HG02642 (cell line): ENCODE measurements around the gene PUS3.
A peak's percentile ranks its signal among the peaks of the same experiment; 100 is the strongest.

Experiments used
- ATAC-seq: cut with Tn5 transposase; IDR thresholded peaks from one replicate; pipeline ENCODE4 v1.9.1; 2021; ENCODE audit warnings: mild to moderate bottlenecking; ENCODE audit not compliant: unreplicated experiment, poor library complexity

The PUS3 gene

DNA sequence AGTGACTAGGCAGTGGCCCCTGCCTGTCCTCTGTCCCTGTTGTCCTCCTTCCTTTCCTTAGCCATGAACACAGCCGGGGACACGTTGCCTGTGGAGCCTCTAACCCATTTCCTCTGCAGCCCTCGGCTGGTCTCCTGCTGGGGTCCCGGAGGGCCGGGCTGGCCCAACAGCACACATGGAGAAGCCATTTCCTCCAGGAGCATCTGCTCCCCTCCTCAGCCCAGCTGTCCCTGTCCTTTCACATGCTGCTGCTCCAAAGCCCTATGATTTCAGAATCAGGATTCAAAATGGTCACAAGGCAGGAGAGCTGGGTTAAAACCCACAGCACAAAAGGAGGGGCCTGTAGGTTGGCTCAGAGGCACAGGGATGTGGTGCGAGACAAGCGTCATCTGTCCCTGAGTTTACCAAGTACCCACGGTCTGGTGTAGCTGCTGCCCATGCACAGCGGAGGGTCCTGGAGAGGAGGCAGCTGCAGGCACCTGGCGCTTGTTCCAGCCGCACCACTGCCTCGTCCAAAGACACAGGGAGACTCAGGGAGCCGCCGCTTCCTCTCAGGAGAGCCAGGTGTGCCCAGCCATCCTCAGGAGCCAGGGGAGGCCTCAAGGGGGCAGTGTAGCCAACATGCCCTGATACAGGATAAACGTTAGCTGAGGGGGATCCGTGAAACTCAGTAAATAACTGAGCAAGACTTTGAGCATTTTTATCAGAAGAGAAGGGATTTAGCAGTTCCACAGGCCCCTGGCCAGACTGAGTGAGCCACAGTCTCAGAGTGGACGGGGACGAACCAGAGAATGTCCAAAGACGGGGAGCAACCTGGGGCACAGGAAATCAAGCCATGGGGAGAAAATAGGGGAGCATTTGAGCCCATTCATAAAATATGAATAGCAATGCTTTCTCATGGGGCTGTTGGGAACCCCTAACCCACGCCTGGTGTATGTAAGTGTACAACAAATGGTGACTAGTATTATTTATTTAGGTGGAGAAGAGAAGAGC lies 38.9 kb upstream of the PUS3 start:
- no peak for ATAC-seq

DNA sequence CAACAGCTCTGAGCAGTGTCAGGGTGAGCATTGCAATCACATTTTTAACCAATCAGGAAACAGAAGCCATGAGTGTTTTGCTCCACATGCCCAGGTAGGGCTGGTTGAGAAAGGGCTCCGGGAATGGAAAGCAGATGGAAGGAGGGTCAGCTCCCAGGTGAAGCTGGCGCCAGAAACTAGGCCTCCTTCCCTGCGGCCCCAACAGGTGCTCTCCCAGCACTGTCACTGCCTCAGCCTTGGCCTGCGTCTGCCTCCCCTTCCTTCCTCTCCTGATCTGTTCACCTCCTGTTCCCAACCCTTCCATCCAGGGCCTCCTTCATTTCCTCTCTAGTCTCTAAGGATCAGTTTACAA lies 38.2 kb upstream of the PUS3 start:
- ATAC-seq: no peak

DNA sequence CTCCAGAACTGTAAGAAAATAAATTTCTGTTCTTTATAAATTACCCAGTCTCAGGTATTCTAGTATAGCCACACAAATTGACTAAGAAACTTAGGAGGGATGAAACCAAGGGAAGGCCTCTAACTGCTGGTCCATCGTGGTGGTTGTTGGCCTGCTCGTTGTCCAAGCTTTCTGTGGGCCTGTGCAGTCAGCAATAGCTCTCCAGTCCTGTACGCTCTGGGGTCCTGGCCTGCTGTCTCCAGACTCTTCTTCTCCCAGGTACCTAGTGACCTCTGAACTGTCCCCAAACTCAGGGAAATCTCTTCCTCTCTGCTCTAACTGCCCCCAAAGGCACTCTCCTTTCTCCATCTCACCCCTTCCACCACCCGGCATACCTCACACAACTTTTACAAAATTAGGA lies 37.1 kb upstream of the PUS3 start:
- ATAC-seq: no peak

DNA sequence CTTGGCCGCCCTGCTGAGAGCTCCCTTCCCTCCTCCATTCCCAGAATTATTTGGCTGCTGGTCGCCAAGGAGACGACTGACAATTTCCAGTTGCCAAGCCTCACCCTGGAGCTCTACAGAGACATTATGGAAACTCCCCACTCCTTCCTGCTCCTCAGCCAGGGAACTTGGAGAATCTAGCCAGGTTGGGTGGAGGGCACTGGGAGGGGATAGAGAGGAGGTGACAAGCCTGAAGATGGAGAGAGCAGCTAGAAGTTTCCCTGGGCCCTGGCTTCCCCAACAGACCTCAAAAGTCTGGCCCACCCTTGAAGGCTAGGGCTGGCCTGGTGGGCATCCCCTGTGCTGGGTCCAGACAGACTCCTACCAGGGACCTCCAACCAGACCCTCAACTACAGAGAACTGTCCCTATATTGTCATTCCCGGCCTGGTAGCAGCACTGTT lies 36.1 kb upstream of the PUS3 start:
- no peak for ATAC-seq

GRCh38 chr11:125938418-125938817 lies 35.4 kb upstream of the PUS3 start:
- ATAC-seq: no peak

DNA sequence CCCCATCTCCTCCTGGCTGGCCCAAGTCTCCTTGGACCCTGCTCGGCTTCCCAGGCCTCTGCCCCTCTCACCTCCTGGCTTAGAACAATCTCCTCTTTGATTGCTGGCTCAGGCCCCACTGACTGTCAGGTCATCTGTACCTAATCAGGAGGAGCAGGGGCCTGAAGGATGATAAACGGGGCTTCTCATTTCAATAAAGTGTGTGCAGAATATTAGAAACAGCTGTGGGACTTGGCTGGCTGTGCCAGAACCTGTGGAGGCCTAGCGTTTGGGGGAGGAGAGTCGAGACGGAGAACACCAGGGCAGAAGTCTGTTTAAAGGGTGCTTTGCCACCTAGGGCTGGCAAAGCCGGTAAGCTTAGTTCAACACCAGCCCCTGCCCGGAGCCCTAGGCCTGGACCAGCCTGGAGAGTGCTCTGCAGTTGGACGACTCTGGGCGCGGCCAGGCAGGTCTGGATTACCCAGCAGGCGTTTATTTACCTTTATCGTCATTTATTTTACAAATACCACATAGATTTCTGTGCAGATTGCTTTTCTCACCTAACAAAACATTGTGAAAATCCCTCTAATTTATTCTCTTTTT lies 32.7 kb upstream of the PUS3 start:
- ATAC-seq: no peak

- no peak for ATAC-seq
These were observed 32.0 kb upstream of the PUS3 start for GRCh38 chr11:125935056-125935455.

DNA sequence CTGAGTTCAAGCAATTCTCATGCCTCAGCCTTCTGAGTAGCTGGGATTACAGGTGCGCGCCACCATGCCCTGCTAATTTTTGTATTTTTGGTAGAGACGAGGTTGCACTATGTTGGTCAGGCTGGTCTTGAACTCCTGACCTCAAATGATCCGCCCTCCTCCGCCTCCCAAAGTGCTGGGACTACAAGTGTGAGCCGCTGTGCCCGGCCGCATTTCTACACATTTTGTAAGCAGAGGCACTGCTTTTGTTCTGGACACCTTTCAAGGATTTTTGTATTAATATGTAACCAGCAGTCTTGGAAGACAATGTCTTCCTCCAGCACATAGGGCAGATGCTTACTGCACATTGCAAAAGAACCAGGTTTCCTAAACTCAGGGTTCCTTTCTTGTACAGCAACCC lies 31.5 kb upstream of the PUS3 start:
- no peak for ATAC-seq

DNA sequence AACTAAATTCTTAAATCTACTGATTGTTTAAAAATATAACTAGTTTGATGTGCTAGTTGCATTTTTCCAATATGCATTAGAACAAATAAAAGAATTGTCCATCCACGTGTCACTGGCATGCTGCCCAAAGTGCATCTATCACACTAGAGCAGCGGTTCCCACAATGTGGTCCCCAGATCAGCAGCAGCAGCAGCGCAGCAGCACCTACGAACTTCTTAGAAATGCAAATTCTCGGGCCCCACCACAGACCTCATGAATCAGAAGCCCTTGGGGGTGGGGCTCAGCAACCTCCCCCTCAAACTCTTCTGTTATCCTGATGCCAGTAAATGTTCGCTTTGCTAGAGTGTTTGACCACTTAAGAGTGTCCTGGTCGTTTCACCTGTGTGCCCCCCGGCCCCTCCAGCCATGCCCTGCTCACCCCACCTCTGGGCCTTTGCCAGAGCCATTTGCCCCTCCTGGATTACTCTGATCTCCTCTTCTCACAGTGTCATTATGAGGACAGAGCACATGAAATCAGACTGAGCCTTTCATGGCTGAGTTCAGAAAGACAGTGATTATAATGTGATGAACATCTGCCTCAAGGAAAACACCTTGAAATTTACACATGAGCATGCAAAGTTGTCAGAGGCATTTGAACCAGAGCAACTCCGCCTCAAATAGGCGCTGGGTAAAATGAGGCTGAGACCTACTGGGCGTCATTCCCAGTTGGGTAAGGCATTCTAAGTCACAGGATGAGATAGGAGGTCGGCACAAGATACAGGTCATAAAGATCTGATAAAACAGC lies 30.2 kb upstream of the PUS3 start:
- no peak for ATAC-seq

- no peak for ATAC-seq
These were observed 29.3 kb upstream of the PUS3 start for GRCh38 chr11:125932301-125932700.

- no peak for ATAC-seq
These were observed 28.7 kb upstream of the PUS3 start for GRCh38 chr11:125931668-125932067.

DNA sequence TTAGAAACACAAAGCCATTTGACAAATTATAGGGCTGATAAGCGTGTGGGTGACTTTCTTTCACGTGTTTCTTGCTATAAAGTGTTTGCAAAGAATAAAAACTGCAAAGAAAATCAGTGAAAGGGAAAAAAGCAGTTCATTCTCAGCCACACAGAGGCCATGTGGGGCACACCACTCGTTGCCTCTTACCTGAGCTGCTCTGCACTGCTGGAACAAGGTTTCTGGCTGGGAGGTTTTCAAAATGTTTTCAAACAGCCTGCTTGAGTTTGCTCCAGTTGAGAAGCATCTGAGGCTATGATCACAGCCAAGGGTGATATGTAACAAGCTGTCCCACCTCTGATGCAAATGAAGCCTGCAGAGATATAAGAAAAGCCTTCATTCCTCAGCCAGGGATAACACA lies 28.1 kb upstream of the PUS3 start:
- no peak for ATAC-seq

GRCh38 chr11:125930076-125930450 lies 27.1 kb upstream of the PUS3 start:
- ATAC-seq: no peak

GRCh38 chr11:125929445-125930075 lies 26.6 kb upstream of the PUS3 start:
- ATAC-seq: no peak

GRCh38 chr11:125926682-125927081 lies 23.7 kb upstream of the PUS3 start:
- ATAC-seq: no peak

DNA sequence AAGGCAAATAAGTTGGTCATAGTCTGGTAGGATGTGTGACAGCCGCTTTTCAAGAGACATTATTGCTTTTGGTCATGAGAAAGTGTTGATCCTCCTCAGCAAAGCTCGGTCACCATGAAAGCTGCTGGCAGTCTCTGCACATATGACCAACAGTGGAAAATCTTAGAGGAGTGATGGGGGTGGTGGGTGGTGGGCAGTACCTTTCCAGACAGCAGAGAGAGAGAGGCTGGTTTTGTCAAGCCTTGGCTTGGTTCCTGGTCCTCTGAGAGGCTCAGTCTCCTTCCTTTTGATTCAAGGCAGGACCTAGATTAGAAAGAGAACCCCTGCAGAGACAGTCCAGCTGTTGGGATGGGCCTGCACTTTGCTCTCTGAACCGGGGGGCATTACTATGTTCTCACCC lies 22.8 kb upstream of the PUS3 start:
- ATAC-seq: no peak

- no peak for ATAC-seq
These were observed 22.3 kb upstream of the PUS3 start for GRCh38 chr11:125925247-125925740.

DNA sequence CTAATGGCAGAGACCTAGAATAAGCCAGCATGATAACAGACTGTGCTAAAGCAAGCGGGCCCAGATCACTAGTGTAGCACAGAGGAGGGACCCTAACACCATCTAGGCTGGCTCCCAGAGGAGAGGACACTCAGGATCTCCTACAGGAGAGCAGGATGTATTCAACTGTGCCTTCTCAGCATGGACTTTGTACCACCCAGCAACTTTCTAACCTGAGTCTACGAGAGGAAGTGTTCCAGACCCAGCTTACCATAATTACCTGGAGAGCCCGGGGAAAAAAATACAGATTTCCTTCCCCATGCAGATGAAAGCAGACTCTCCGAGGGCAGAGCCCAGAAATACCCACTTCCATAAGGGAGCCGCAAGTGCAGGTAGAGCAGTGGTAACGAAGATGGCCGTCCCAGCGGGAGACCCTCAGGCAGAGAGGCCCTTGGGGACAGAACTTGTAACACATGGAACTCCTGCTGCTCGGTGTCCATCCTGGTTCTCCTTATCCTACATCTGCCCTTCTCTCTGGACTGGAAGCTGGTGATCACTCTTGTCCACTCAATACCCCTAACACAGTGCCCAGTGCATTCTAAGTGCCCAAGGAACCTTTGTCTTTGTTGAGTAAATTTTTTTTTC lies 21.5 kb upstream of the PUS3 start:
- ATAC-seq: no peak

DNA sequence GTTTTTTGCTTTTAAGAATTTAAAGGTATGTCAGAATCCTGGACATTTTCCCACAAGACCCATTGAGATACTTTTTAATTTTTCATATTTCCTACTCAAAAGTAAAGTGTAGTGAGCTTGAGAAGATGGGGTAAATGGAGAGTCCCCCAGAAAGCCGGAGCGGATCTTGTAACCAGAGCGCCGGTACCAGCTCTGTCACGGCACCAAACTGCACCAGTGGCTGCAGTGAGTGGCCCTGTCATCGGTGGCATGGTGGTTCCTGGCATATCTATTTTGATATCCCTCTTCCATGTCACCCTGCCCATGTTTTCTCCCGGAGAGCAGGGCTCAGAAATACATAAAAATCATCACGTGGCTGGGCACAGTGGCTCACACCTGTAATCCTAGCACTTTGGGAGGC lies 20.6 kb upstream of the PUS3 start:
- no peak for ATAC-seq

DNA sequence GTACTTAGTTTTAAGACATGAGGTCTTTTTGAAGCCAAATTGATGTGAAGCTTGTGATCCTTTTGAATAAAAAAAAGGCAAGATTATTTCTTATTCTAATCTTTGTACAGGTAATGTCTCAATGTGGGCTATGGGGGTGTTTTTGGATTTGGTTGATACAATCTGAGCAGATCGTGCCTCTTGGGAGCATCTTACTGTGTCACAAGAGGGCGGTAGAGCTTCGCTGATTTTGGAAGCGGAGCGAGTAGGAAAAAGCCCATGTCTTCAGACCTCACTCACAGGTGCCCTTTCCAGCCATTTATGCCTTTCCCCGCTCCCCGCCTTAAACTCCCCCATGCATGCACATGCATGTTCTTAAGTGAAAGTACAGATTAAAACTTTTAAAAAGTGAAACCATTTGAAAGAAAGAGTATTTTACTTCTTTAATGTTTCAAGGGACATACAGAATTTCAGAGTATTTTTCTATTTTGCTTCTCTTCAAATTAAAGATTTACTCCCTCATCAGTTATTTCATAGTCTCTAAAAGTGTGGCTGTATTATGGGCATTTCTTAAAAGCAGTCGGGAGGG lies 20.1 kb upstream of the PUS3 start:
- peak; percentile 58 for ATAC-seq
